A549 (cell line): Measurements from ENCODE around the gene FAH. TPM values are rescaled to one million over a fixed set of nuclear protein-coding genes. Genes with fewer than 3 reads are reported as not detected.

Experiments
- ATAC-seq, 2 experiments: fragments of 200-7000 bp in 1 of 2; fragments of >200 bp in 1 of 2; cut with Nextera tagmentation in 1 of 2; cut with Tn5 transposase in 1 of 2; 3 replicates each; pipeline versions ENCODE4 v1.8.0 to v1.9.1; 2018 to 2020; ENCODE audit warnings: mild to moderate bottlenecking in 1 of 2, moderate library complexity in 1 of 2
- CTCF ChIA-PET: fragments of 300-600 bp; sonication (Branson Sonifier 250); formaldehyde crosslinking; extraction: SDS; loops from one replicate; lab custom pipeline; 2021; ENCODE audit warnings: antibody characterized with exemption, inconsistent platforms; lab: Yijun Ruan, JAX
- POLR2A ChIA-PET: fragments of 350-600 bp; formaldehyde crosslinking; extraction: SDS; loops from one replicate; lab custom pipeline; 2021; ENCODE audit warnings: antibody characterized with exemption, inconsistent platforms; lab: Yijun Ruan, JAX
- DNase-seq, 2 experiments: peaks; one replicate each; pipeline versions ENCODE4 v3.0.0 to v3.0.0-alpha.2; 2011 to 2016; ENCODE audit warnings: low read depth in 1 of 2, low spot score in 1 of 2
- FAIRE-seq: peaks from 2 replicates; lab custom pipeline; 2011; peaks lifted over from hg19 to GRCh38; lab: Jason Lieb, UNC
- H3K27ac ChIP-seq, 2 experiments: fragments of >200 bp; sonication (Bioruptor Twin); formaldehyde crosslinking; 3 replicates each; pipeline ENCODE4 v1.5.1; 2016 to 2017
- H3K4me1 ChIP-seq: fragments of >200 bp; sonication (Bioruptor Twin); formaldehyde crosslinking; 3 replicates; pipeline ENCODE4 v1.6.1; 2016
- H3K4me2 ChIP-seq: fragments of >200 bp; sonication (Bioruptor Twin); formaldehyde crosslinking; 3 replicates; pipeline ENCODE4 v1.6.1; 2016
- H3K4me3 ChIP-seq: fragments of >200 bp; sonication (Bioruptor Twin); formaldehyde crosslinking; 3 replicates; pipeline ENCODE4 v1.5.1; 2016
- H3K9me3 ChIP-seq: fragments of >200 bp; sonication (Bioruptor Twin); formaldehyde crosslinking; 3 replicates; pipeline ENCODE4 v1.6.1; 2016
- BHLHE40 ChIP-seq: IDR thresholded peaks from 2 replicates; pipeline ENCODE4 v1.6.1; 2012; ENCODE audit warnings: low read depth, low read length, inconsistent platforms
- CBX8 ChIP-seq: fragments of 200-600 bp; sonication (generic); IDR thresholded peaks from 2 replicates; pipeline ENCODE4 v1.6.1; 2016
- CHD4 ChIP-seq: fragments of 200-600 bp; sonication (generic); IDR thresholded peaks from 2 replicates; pipeline ENCODE4 v1.6.1; 2016; ENCODE audit warnings: antibody characterized with exemption, mild to moderate bottlenecking, borderline replicate concordance
- ELK1 ChIP-seq: fragments of 150-350 bp; IDR thresholded peaks from 2 replicates; pipeline ENCODE4 v1.6.1; 2014; ENCODE audit warnings: low read depth, mild to moderate bottlenecking, low read length
- FOSB ChIP-seq: fragments of 250-450 bp; sonication (Bioruptor Pico); IDR thresholded peaks from 2 replicates; pipeline ENCODE4 v1.5.0; 2020; ENCODE audit warnings: mild to moderate bottlenecking, moderate library complexity
- FOXS1 ChIP-seq: fragments of 250-450 bp; sonication (Bioruptor Pico); IDR thresholded peaks from 2 replicates; pipeline ENCODE4 v1.5.0; 2020; ENCODE audit warnings: mild to moderate bottlenecking, moderate library complexity
- HDAC2 ChIP-seq: fragments of 200-600 bp; sonication (generic); IDR thresholded peaks from 2 replicates; pipeline ENCODE4 v1.6.1; 2016
- HES2 ChIP-seq: fragments of >200 bp; sonication (Bioruptor Twin); formaldehyde crosslinking; IDR thresholded peaks from 2 replicates; pipeline ENCODE4 v1.6.1; 2016
- HOXA7 ChIP-seq: fragments of 250-450 bp; sonication (Bioruptor Pico); IDR thresholded peaks from 2 replicates; pipeline ENCODE4 v1.5.0; 2020; ENCODE audit warnings: mild to moderate bottlenecking, moderate library complexity
- KDM1A ChIP-seq: fragments of 200-600 bp; sonication (generic); IDR thresholded peaks from 2 replicates; pipeline ENCODE4 v1.6.1; 2016; ENCODE audit warnings: low read depth, mild to moderate bottlenecking
- KDM5A ChIP-seq: fragments of 200-600 bp; sonication (generic); IDR thresholded peaks from 2 replicates; pipeline ENCODE4 v1.6.1; 2016; ENCODE audit warnings: antibody characterized with exemption, mild to moderate bottlenecking
- NR3C1 ChIP-seq: fragments of >200 bp; sonication (Bioruptor Twin); formaldehyde crosslinking; IDR thresholded peaks from 3 replicates; pipeline ENCODE4 v1.6.1; 2017
- RCOR1 ChIP-seq: fragments of 150-350 bp; IDR thresholded peaks from 2 replicates; pipeline ENCODE4 v1.6.1; 2014; ENCODE audit warnings: antibody characterized with exemption, low read length, low read depth
- RFX5 ChIP-seq: fragments of 450-650 bp; IDR thresholded peaks from 2 replicates; pipeline ENCODE4 v1.7.1; 2014; ENCODE audit warnings: antibody characterized with exemption, mild to moderate bottlenecking, moderate library complexity
- TP53 ChIP-seq: fragments of 250-450 bp; sonication (Bioruptor Pico); IDR thresholded peaks from 2 replicates; pipeline ENCODE4 v1.5.0; 2021; ENCODE audit warnings: mild to moderate bottlenecking, moderate library complexity
- ZC3H11A ChIP-seq: fragments of 450-650 bp; IDR thresholded peaks from 2 replicates; pipeline ENCODE4 v1.6.1; 2014; ENCODE audit warnings: antibody characterized with exemption, mild to moderate bottlenecking
- WGBS: methylation state at CpG from one replicate; pipeline ENCODE4 v1.1.6; 2017; ENCODE audit errors: missing lambda C conversion rate; 5-methylcytosine and 5-hydroxymethylcytosine counted together
- polyA plus RNA-seq, 4 experiments: library from polyadenylated mRNA; depleted of rRNA in 3 of 4; stranded (reverse); fragments of >200 nt; fragmentation: RNase III in 1 of 4; extraction: RNeasy Plus Mini Kit Qiagen cat#74134 plus additional on column Dnase treatment in 1 of 4; gene quantifications; 2 replicates in 3 of 4; 3 replicates in 1 of 4; pipeline ENCODE4 v1.2.3, GENCODE V29; 2011 to 2017
- TF ChIP-seq, protein P1 (sequence below): fragments of 450-650 bp; IDR thresholded peaks from 2 replicates; pipeline ENCODE4 v1.6.1; 2014; ENCODE audit warnings: antibody characterized with exemption
- TF ChIP-seq, protein P2 (sequence below): fragments of >200 bp; sonication (Bioruptor Twin); formaldehyde crosslinking; IDR thresholded peaks from 3 replicates; pipeline ENCODE4 v1.6.1; 2016

FAH gene
- polyA plus RNA-seq, 2 of the 4 experiments (the other 2 are of a cell fraction): 27.3 to 31.9 TPM

- TF ChIP-seq FOSB (no peak), HOXA7 (CRISPR knock-in tag) (no peak)
These were observed 27.7 kb downstream of the FAH start (continued) for GRCh38 chr15:80180468-80180867.

DNA sequence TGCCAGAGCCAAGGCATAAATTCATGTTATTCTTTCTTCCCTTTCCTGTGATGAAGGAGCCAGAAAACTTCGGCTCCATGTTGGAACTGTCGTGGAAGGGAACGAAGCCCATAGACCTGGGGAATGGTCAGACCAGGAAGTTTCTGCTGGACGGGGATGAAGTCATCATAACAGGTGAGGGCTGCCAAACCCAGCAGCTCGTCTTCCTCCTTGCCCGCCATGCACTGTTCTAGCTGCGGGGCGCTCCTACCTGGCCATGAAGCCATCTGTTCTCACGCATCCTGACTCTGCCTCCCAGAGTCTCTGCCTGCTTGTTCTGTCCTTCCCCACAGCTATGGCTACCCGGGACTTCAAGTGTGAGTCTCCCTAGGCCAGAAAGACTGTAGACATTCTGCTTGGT, 28.2 kb downstream of the FAH start:
- no peak for FAIRE-seq
- WGBS: 91% methylated on average over 10 of the region's 10 CpGs
- POLR2A ChIA-PET: no interaction called here

GRCh38 chr15:80182611-80183261, 29.9 kb downstream of the FAH start:
- Histone ChIP-seq H3K9me3 (no peaks in the 10 kb centered on the region; the same call in 2 of the 3 replicates), H3K4me1 (peaks cover 13% of the 10 kb centered on the region)
- POLR2A ChIA-PET: no interaction called here

More for the DNA sequence above, 28.2 kb downstream of the FAH start:
- Histone ChIP-seq H3K27ac (no peak overlapping the region), H3K4me2 (no peak overlapping the region), H3K4me3 (no peak overlapping the region), H3K4me1 (peaks cover 13% of the 10 kb centered on the region), H3K9me3 (no peaks in the 10 kb centered on the region; the same call in 2 of the 3 replicates)
- no peak for TF ChIP-seq ELK1
- ATAC-seq: no peak
- CTCF ChIA-PET: interaction anchor here (0.9 to 1.4 kb wide), 2 partner anchors 7 to 16 kb away, joined by 3 to 4 read pairs; no protein-coding TSS in a partner anchor
- no peak for DNase-seq

DNA sequence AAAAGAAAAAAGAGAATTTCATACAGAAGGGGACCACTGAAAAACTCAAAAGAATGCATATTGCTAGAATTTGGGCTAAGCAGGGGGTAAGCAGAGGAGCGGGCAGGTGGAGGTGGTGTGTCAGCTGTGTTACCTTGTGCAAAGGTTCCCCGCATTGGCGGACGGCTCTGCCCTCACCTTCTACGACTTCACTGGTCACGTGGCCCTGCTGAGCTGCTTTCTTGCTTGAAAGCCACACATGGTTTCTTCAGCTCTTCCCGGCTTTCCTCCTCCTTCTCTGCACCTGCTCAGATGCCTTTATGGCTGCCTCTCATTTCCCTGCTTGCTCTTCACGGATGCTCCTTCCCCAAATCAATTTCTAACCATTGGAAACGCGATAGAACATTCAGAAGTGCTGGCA, 30.5 kb downstream of the FAH start:
- Histone ChIP-seq H3K4me3 (no peak overlapping the region), H3K4me2 (no peak overlapping the region), H3K9me3 (no peaks in the 10 kb centered on the region), H3K27ac (no peak overlapping the region), H3K4me1 (peaks cover 13% of the 10 kb centered on the region)
- FAIRE-seq (no peak), ATAC-seq (no peak), DNase-seq (no peak)
- WGBS: 84% methylated on average over 10 of the region's 10 CpGs
- CTCF ChIA-PET: interaction anchor here (0.6 to 2.6 kb wide), 9 partner anchors 10 to 803 kb away, joined by 3 to 8 read pairs (median 3); no protein-coding TSS in a partner anchor
- TF ChIP-seq ZC3H11A (no peak), RFX5 (no peak), HES2 (no peak), TP53 (CRISPR knock-in tag) (no peak), KDM1A (no peak), HDAC2 (no peak), KDM5A (no peak), FOXS1 (CRISPR knock-in tag) (no peak)
- TF ChIP-seq, protein P1, sequence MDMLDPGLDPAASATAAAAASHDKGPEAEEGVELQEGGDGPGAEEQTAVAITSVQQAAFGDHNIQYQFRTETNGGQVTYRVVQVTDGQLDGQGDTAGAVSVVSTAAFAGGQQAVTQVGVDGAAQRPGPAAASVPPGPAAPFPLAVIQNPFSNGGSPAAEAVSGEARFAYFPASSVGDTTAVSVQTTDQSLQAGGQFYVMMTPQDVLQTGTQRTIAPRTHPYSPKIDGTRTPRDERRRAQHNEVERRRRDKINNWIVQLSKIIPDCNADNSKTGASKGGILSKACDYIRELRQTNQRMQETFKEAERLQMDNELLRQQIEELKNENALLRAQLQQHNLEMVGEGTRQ: no peak
- POLR2A ChIA-PET: no interaction called here

More at GRCh38 chr15:80182611-80183261, 29.9 kb downstream of the FAH start:
- CTCF ChIA-PET: interaction anchor here (1.5 to 2.6 kb wide), 4 partner anchors 9 to 120 kb away, joined by 4 to 8 read pairs (median 5); no protein-coding TSS in a partner anchor
- FAIRE-seq (no peak), DNase-seq (no peak), ATAC-seq (no peak)
- Histone ChIP-seq H3K4me3 (no peak overlapping the region), H3K27ac (no peak overlapping the region), H3K4me2 (no peak overlapping the region)
- TF ChIP-seq ELK1 (no peak), NR3C1 (no peak), HDAC2 (no peak), CHD4 (no peak), CBX8 (no peak), RCOR1 (no peak), FOXS1 (CRISPR knock-in tag) (no peak), BHLHE40 (no peak)
- TF ChIP-seq, protein P2, sequence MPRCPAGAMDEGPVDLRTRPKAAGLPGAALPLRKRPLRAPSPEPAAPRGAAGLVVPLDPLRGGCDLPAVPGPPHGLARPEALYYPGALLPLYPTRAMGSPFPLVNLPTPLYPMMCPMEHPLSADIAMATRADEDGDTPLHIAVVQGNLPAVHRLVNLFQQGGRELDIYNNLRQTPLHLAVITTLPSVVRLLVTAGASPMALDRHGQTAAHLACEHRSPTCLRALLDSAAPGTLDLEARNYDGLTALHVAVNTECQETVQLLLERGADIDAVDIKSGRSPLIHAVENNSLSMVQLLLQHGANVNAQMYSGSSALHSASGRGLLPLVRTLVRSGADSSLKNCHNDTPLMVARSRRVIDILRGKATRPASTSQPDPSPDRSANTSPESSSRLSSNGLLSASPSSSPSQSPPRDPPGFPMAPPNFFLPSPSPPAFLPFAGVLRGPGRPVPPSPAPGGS: no peak
- WGBS: 81% methylated on average over 5 of the region's 5 CpGs
